PC-9 (cell line): Measurements from ENCODE around the gene HINFP. TPM values are rescaled to one million over a fixed set of nuclear protein-coding genes. Genes with fewer than 3 reads are reported as not detected.

Experiments
- BruUV-seq: library from RNA; stranded (reverse); fragments of 400-500 nt; replicated peaks from 2 replicates; lab custom pipeline; 2021; lab: Mats Ljungman, UMichigan
- CTCF ChIA-PET: fragments of 300-600 bp; sonication (Branson Sonifier 250); formaldehyde crosslinking; loops from one replicate; lab custom pipeline; 2022; ENCODE audit warnings: antibody characterized with exemption; lab: Charles Lee
- POLR2A ChIA-PET: fragments of 300-600 bp; sonication (Branson Sonifier 250); formaldehyde crosslinking; loops from one replicate; lab custom pipeline; 2022; ENCODE audit warnings: antibody characterized with exemption; ENCODE audit not compliant: unreplicated experiment; lab: Charles Lee
- DNase-seq, 2 experiments: peaks; one replicate each; pipeline versions ENCODE4 v3.0.0 to v3.0.0-alpha.2; 2015 to 2022; ENCODE audit warnings: mixed read lengths in 1 of 2
- H2AFZ ChIP-seq: fragments of 200-600 bp; sonication (generic); 2 replicates; pipeline ENCODE4 v1.8.1; 2017; ENCODE audit warnings: antibody characterized with exemption
- H3F3A ChIP-seq: fragments of 200-600 bp; sonication (generic); 2 replicates; pipeline ENCODE4 v1.8.1; 2017; ENCODE audit warnings: antibody characterized with exemption, mild to moderate bottlenecking, low read depth; ENCODE audit not compliant: insufficient read depth
- H3K27ac ChIP-seq: fragments of 200-600 bp; sonication (generic); 2 replicates; pipeline ENCODE4 v1.6.1; 2016; ENCODE audit warnings: mixed run types
- H3K27me3 ChIP-seq: fragments of 200-600 bp; sonication (generic); 2 replicates; pipeline ENCODE4 v1.6.1; 2016; ENCODE audit warnings: low read depth, mixed run types; ENCODE audit not compliant: insufficient read depth
- H3K36me3 ChIP-seq: fragments of 200-600 bp; sonication (generic); 2 replicates; pipeline ENCODE4 v1.6.1; 2016; ENCODE audit warnings: low read depth, mixed run types
- H3K4me1 ChIP-seq: fragments of 200-600 bp; sonication (generic); replicated peaks from 2 replicates; pipeline ENCODE4 v1.6.1; 2016; ENCODE audit warnings: mixed run types; ENCODE audit not compliant: insufficient read depth
- H3K4me2 ChIP-seq: fragments of 200-600 bp; sonication (generic); 2 replicates; pipeline ENCODE4 v1.6.1; 2017; ENCODE audit warnings: mixed run types
- H3K4me3 ChIP-seq: fragments of 200-600 bp; sonication (generic); 2 replicates; pipeline ENCODE4 v1.6.1; 2016; ENCODE audit warnings: mixed run types
- H3K79me2 ChIP-seq: fragments of 200-600 bp; sonication (generic); 2 replicates; pipeline ENCODE4 v1.6.1; 2017; ENCODE audit warnings: low read depth, mixed run types
- H3K9me2 ChIP-seq: fragments of 200-600 bp; sonication (generic); 2 replicates; pipeline ENCODE4 v1.8.1; 2017; ENCODE audit warnings: mild to moderate bottlenecking; ENCODE audit not compliant: insufficient read depth
- H3K9me3 ChIP-seq: fragments of 200-600 bp; sonication (generic); 2 replicates; pipeline ENCODE4 v1.8.1; 2016; ENCODE audit warnings: low read depth; ENCODE audit not compliant: insufficient read depth
- H4K20me1 ChIP-seq: fragments of 200-600 bp; sonication (generic); 2 replicates; pipeline ENCODE4 v1.8.1; 2017; ENCODE audit not compliant: insufficient read depth
- EZH2 ChIP-seq: fragments of 200-600 bp; sonication (generic); IDR thresholded peaks from 2 replicates; pipeline ENCODE4 v1.8.0; 2017; ENCODE audit warnings: antibody characterized with exemption, low read depth
- intact Hi-C: fragments of 100-400 bp; cut with micrococcal nuclease; formaldehyde crosslinking; loops from one replicate; pipeline ENCODE4 v1.10.0; 2022; ENCODE audit not compliant: unreplicated experiment
- total RNA-seq: library from RNA; stranded (reverse); gene quantifications from 2 replicates; pipeline ENCODE4 v1.2.3, GENCODE V29; 2021
- TF ChIP-seq, protein P1 (sequence below): fragments of 200-600 bp; sonication (generic); conservative IDR thresholded peaks from 2 replicates; pipeline ENCODE4 v1.6.1; 2017; ENCODE audit warnings: mixed run types, antibody characterized with exemption, mild to moderate bottlenecking, moderate library complexity

HINFP gene
- total RNA-seq, 1 experiment from 2014 or later: 35.5 TPM

DNA sequence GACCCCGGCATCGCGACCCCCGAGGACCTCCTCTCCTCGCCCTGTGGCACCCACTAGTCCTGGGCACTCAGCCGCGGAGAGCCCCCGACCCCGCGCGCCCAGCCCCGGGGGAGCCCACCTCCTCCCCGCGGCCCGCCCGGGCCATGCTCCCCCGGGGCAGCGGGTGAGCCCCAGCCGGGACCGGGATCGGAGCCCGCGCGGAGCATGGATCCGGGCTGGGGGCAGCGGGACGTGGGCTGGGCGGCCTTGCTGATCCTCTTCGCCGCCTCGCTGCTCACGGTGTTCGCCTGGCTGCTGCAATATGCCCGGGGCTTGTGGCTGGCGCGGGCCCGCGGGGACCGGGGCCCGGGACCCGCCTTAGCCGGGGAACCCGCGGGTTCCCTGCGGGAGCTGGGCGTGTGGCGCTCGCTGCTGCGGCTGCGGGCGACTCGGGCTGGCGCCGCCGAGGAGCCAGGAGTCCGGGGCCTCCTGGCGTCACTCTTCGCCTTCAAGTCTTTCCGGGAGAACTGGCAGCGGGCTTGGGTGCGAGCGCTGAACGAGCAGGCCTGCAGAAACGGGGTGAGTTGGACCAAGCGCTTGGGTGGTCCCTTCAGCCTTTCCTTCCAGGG lies 13.7 kb upstream of the HINFP start:
- Histone ChIP-seq H3K9me2 (no peaks in the 10 kb centered on the region), H3K79me2 (peaks cover 16% of the 10 kb centered on the region), H3F3A (peaks cover 29% of the 10 kb centered on the region), H3K27me3 (no peaks in the 10 kb centered on the region), H2AFZ (peak overlapping the region; percentile 81), H3K27ac (peak overlapping the region; percentile 45), H3K4me2 (peak overlapping the region; percentile 96), H3K4me1 (peaks cover 35% of the 10 kb centered on the region), H3K9me3 (no peaks in the 10 kb centered on the region), H3K4me3 (peak overlapping the region; percentile 90), H4K20me1 (no peaks in the 10 kb centered on the region), H3K36me3 (peaks cover 9% of the 10 kb centered on the region; the same call in 1 of the 2 replicates)
- BruUV-seq: no TSS peak
- ChIA-PET CTCF (interaction anchor here (0.6 to 1.2 kb wide), 3 partner anchors 22 to 231 kb away, joined by 6 to 9 read pairs (median 9); no protein-coding TSS in a partner anchor), POLR2A (interaction anchor here (0.6 to 1.5 kb wide), 6 partner anchors 13 to 119 kb away, joined by 3 to 8 read pairs (median 5); partner anchors contain the start of gene HINFP)
- TF ChIP-seq, protein P1, sequence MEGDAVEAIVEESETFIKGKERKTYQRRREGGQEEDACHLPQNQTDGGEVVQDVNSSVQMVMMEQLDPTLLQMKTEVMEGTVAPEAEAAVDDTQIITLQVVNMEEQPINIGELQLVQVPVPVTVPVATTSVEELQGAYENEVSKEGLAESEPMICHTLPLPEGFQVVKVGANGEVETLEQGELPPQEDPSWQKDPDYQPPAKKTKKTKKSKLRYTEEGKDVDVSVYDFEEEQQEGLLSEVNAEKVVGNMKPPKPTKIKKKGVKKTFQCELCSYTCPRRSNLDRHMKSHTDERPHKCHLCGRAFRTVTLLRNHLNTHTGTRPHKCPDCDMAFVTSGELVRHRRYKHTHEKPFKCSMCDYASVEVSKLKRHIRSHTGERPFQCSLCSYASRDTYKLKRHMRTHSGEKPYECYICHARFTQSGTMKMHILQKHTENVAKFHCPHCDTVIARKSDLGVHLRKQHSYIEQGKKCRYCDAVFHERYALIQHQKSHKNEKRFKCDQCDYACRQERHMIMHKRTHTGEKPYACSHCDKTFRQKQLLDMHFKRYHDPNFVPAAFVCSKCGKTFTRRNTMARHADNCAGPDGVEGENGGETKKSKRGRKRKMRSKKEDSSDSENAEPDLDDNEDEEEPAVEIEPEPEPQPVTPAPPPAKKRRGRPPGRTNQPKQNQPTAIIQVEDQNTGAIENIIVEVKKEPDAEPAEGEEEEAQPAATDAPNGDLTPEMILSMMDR: no peak
- TF ChIP-seq EZH2: no peak
- intact Hi-C loops: loop anchor here (2.0 kb wide), 1 partner anchor 13 kb away; the partner anchor contains the start of gene HINFP
- DNase-seq: peak in 1 of 2 experiments; percentile 14

DNA sequence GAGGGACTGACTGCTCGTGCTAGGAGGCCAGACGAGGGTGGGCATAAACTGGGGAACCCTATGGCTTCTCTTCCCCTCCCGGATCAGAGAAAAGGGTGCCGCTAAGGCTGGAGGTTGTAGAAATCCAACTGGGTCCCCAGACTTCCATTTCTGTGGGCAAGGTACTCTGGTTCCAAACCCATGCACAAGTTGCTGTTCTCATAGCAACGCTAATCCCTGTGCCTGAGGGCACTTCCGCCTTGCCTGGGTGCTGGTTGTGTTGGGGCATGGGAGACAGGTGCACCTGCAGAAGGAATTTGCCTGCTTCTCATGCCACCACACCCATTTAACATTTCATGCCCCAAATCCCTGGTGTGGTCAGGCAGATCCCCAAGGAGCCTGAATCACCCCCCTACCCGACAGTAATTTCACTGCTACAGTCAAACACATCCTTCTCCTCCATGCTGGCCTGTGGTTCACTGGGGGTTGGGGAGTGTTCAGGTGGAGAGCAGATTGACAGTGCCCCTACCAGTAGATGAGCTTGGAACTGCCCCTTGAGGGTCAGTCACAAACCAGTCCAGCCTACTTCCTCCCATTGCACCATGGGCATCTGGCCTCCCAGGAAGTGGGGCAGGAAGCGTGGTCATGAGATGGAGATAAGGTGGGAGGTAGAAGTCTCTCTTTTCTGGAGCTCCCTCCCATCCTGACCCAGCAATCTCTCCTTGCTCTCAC lies 13.1 kb upstream of the HINFP start:
- DNase-seq: peak; percentile 85 to 99
- CTCF ChIA-PET: no interaction called here
- H3K79me2 ChIP-seq: peaks cover 16% of the 10 kb centered on the region
- intact Hi-C loops: no loop called here
- peaks cover 23% of the 10 kb centered on the region for H3F3A ChIP-seq
- H3K4me2 ChIP-seq: peak overlapping the region; percentile 96
- no peaks in the 10 kb centered on the region for H3K9me2 ChIP-seq
- no peaks in the 10 kb centered on the region for H4K20me1 ChIP-seq
- TF ChIP-seq, protein P1: no peak
- TF ChIP-seq EZH2: no peak
- peaks cover 30% of the 10 kb centered on the region for H3K4me1 ChIP-seq
- no peaks in the 10 kb centered on the region for H3K9me3 ChIP-seq
- TSS peak; percentile 6 for BruUV-seq
- H2AFZ ChIP-seq: peak overlapping the region; percentile 81; the same call in 1 of the 2 replicates
- peak overlapping the region; percentile 90 for H3K4me3 ChIP-seq
- no peaks in the 10 kb centered on the region for H3K27me3 ChIP-seq
- peak overlapping the region; percentile 45 for H3K27ac ChIP-seq
- POLR2A ChIA-PET: interaction anchor here (0.5 to 0.8 kb wide), 2 partner anchors 13 kb away, joined by 5 to 6 read pairs; partner anchors contain the start of gene HINFP
- H3K36me3 ChIP-seq: peaks cover 9% of the 10 kb centered on the region; the same call in 1 of the 2 replicates

DNA sequence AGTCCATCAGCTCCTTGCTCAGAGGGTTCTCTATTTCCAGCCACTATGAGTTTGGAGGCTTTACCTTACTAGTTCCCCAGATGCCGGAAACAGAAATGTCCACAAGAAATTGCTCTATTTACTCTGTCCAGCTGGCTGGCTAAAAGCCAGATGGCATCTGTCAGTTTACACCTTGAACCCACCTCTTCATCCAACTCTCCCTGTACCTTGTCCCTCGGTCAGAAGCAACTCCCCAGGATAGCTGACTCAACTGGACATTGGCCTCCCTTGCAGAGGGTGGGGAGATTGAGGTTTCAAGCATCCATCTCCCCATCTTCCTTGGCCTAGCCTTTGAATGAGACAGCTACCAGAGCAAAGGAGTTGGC lies 12.5 kb upstream of the HINFP start:
- peaks cover 25% of the 10 kb centered on the region for H3K4me1 ChIP-seq
- BruUV-seq: no TSS peak
- H3K9me3 ChIP-seq: no peaks in the 10 kb centered on the region
- no peaks in the 10 kb centered on the region for H4K20me1 ChIP-seq
- H3K4me3 ChIP-seq: peak overlapping the region; percentile 90
- H3K36me3 ChIP-seq: peaks cover 9% of the 10 kb centered on the region; the same call in 1 of the 2 replicates
- ChIA-PET POLR2A (no interaction called here), CTCF (no interaction called here)
- no peaks in the 10 kb centered on the region for H3K27me3 ChIP-seq
- H3K4me2 ChIP-seq: peak overlapping the region; percentile 96
- DNase-seq: no peak
- no peak overlapping the region for H2AFZ ChIP-seq
- H3K27ac ChIP-seq: peak overlapping the region; percentile 14; the same call in 1 of the 2 replicates
- intact Hi-C loops: no loop called here
- no peaks in the 10 kb centered on the region for H3K9me2 ChIP-seq
- peaks cover 17% of the 10 kb centered on the region for H3F3A ChIP-seq
- peaks cover 16% of the 10 kb centered on the region for H3K79me2 ChIP-seq
- TF ChIP-seq, protein P1: no peak
- no peak for TF ChIP-seq EZH2
